Measurements from ENCODE around the gene ZC2HC1B. TPM values are rescaled to one million over a fixed set of nuclear protein-coding genes. Genes with fewer than 3 reads are reported as not detected.
"Not testable (repeated sequence)": the region's sequence is repeated elsewhere in the genome, so short reads cannot be mapped to it uniquely, and the experiment has no call there.

The ZC2HC1B gene
- total and polyA plus RNA-seq, 10 of the 15 experiments (the other 5 are each of a cell fraction or from before 2014, with no cell fraction given): 0.09 to 0.36 (median 0.31) TPM; not detected in 5

DNA sequence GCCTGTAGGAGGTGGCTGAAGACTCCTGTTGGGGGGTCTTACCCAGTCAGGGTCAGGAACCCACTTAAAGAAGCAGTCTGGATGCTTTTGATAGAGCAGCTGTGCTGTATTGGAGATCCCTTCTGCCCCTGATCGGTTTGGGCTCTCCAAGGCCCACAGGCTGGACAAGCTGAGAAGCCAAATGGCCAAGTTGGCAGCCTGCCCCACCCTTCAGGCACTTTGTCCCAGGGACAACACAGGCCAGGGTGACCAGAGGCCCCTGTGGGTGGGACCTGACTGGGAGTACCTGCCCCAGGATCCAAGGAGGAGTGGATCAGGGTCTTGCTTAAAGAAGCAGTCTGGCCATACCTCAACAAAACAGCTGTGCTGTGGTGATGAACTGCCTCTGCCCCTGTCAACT lies 48.4 kb downstream of the ZC2HC1B start:
- 43% methylated on average over 1 of the region's 1 CpG for WGBS (ENCODE audit: insufficient coverage, insufficient replicate concordance, low lambda C conversion rate, missing lambda C conversion rate)
- peaks cover 12% of the 10 kb centered on the region; the same call in 2 of the 3 replicates for H3K9me3 ChIP-seq (replicated peaks; ENCODE audit: control insufficient read depth, insufficient read depth, low read length)
- no peaks in the 10 kb centered on the region for H3K79me2 ChIP-seq (ENCODE audit: control insufficient read depth, insufficient read depth, low read length)
- in situ Hi-C loops (cut with MboI) (no loop called here), intact Hi-C loops (cut with micrococcal nuclease; ENCODE audit: unreplicated experiment) (no loop called here)
- no peak overlapping the region for H3K27ac ChIP-seq (ENCODE audit: control insufficient read depth, insufficient read depth)
- H3K9ac ChIP-seq (ENCODE audit: control insufficient read depth, insufficient read depth, low read length): no peak overlapping the region
- no peak overlapping the region for H2AFZ ChIP-seq (ENCODE audit: control insufficient read depth, low read depth, low read length)
- H3K36me3 ChIP-seq (ENCODE audit: control insufficient read depth in 2 of 2, insufficient read depth in 2 of 2, low read length in 1 of 2): no peaks in the 10 kb centered on the region
- H4K20me1 ChIP-seq (ENCODE audit: control insufficient read depth, insufficient read depth): no peaks in the 10 kb centered on the region
- BruUV-seq (replicated peaks): no TSS peak
- ATAC-seq (no peak), FAIRE-seq (no peak), DNase-seq (ENCODE audit: low read depth, low spot score) (no peak)
- no peak overlapping the region for H3K4me3 ChIP-seq
- ChIA-PET POLR2A (interaction anchor here (0.6 kb wide), 1 partner anchor 84 kb away, joined by 4 read pairs; no protein-coding TSS in a partner anchor), SMC1A (ENCODE audit: uncharacterized antibody, unreplicated experiment) (interaction anchor here (0.6 to 1.2 kb wide), 2 partner anchors 9 to 187 kb away, joined by 3 read pairs; no protein-coding TSS in a partner anchor), CTCF (no interaction called here), RAD21 (ENCODE audit: unreplicated experiment) (no interaction called here)
- no peak for TF ChIP-seq POLR2AphosphoS5 (IDR thresholded peaks at IDR 0.05; ENCODE audit: low read length)
- TF ChIP-seq, protein P1, sequence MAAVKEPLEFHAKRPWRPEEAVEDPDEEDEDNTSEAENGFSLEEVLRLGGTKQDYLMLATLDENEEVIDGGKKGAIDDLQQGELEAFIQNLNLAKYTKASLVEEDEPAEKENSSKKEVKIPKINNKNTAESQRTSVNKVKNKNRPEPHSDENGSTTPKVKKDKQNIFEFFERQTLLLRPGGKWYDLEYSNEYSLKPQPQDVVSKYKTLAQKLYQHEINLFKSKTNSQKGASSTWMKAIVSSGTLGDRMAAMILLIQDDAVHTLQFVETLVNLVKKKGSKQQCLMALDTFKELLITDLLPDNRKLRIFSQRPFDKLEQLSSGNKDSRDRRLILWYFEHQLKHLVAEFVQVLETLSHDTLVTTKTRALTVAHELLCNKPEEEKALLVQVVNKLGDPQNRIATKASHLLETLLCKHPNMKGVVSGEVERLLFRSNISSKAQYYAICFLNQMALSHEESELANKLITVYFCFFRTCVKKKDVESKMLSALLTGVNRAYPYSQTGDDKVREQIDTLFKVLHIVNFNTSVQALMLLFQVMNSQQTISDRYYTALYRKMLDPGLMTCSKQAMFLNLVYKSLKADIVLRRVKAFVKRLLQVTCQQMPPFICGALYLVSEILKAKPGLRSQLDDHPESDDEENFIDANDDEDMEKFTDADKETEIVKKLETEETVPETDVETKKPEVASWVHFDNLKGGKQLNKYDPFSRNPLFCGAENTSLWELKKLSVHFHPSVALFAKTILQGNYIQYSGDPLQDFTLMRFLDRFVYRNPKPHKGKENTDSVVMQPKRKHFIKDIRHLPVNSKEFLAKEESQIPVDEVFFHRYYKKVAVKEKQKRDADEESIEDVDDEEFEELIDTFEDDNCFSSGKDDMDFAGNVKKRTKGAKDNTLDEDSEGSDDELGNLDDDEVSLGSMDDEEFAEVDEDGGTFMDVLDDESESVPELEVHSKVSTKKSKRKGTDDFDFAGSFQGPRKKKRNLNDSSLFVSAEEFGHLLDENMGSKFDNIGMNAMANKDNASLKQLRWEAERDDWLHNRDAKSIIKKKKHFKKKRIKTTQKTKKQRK (IDR thresholded peaks at IDR 0.05; ENCODE audit: low read depth, low read length): no peak
- no peak for TF ChIP-seq PAX8 (IDR thresholded peaks at IDR 0.05)
- TF ChIP-seq, protein P2, sequence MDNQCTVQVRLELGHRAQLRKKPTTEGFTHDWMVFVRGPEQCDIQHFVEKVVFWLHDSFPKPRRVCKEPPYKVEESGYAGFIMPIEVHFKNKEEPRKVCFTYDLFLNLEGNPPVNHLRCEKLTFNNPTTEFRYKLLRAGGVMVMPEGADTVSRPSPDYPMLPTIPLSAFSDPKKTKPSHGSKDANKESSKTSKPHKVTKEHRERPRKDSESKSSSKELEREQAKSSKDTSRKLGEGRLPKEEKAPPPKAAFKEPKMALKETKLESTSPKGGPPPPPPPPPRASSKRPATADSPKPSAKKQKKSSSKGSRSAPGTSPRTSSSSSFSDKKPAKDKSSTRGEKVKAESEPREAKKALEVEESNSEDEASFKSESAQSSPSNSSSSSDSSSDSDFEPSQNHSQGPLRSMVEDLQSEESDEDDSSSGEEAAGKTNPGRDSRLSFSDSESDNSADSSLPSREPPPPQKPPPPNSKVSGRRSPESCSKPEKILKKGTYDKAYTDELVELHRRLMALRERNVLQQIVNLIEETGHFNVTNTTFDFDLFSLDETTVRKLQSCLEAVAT (IDR thresholded peaks at IDR 0.05): no peak
- TF ChIP-seq NBN (IDR thresholded peaks at IDR 0.05): no peak
- no peak for TF ChIP-seq BRCA1 (IDR thresholded peaks at IDR 0.05; ENCODE audit: low read depth, low read length)
- TF ChIP-seq, protein P3, sequence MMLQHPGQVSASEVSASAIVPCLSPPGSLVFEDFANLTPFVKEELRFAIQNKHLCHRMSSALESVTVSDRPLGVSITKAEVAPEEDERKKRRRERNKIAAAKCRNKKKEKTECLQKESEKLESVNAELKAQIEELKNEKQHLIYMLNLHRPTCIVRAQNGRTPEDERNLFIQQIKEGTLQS (IDR thresholded peaks at IDR 0.05; ENCODE audit: borderline replicate concordance, extremely low read depth, low read depth, low read length): no peak
- TF ChIP-seq KDM1A (IDR thresholded peaks at IDR 0.05; ENCODE audit: borderline replicate concordance): no peak
- TF ChIP-seq SREBF1 (IDR thresholded peaks at IDR 0.05; ENCODE audit: low read length): no peak
- no peak for TF ChIP-seq ZNF217 (IDR thresholded peaks at IDR 0.05)
- no peak for TF ChIP-seq IKZF1 (conservative IDR thresholded peaks at IDR 0.05)
- TF ChIP-seq EP300 (IDR thresholded peaks at IDR 0.05; ENCODE audit: borderline replicate concordance in 1 of 2, control insufficient read depth in 1 of 2, low read depth in 2 of 2, low read length in 2 of 2): no peak
- TF ChIP-seq GATAD2B (conservative IDR thresholded peaks at IDR 0.05; ENCODE audit: low read depth): no peak
- no peaks in the 10 kb centered on the region for H3K4me1 ChIP-seq (ENCODE audit: control insufficient read depth, insufficient read depth, low read length)
- H3K27me3 ChIP-seq (replicated peaks in 1 of 2; ENCODE audit: control insufficient read depth in 2 of 2, insufficient read depth in 2 of 2, low read length in 1 of 2): no peaks in the 10 kb centered on the region
- no peak overlapping the region for H3K4me2 ChIP-seq (ENCODE audit: control insufficient read depth, insufficient read depth)

DNA sequence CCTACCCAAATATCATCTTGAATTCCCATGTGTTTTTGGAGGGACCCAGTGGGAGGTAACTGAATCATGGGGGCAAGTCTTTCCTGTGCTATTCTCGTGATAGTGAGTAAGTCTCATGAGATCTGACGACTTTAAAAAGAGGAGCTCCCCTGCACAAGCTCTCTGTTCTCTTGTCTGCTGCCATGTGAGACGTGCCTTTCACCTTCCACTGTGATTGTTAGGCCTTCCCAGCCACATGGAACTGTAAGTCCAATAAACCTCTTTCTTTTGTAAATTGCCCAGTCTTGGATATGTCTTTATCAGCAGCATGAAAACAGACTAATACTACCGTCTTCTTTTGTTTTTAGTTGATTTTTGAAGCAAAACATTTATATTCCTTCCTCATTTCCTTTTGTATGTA lies 52.8 kb downstream of the ZC2HC1B start:
- SMC1A ChIA-PET (ENCODE audit: uncharacterized antibody, unreplicated experiment): interaction anchor here (0.6 kb wide), 1 partner anchor 169 kb away, joined by 3 read pairs; no protein-coding TSS in a partner anchor
- ATAC-seq; H3K36me3 ChIP-seq (ENCODE audit: control insufficient read depth in 2 of 2, insufficient read depth in 2 of 2, low read length in 1 of 2); FAIRE-seq; H3K4me3 ChIP-seq; intact Hi-C loops (cut with micrococcal nuclease; ENCODE audit: unreplicated experiment); H3K4me2 ChIP-seq (ENCODE audit: control insufficient read depth, insufficient read depth); H3K27ac ChIP-seq (ENCODE audit: control insufficient read depth, insufficient read depth); BruUV-seq (replicated peaks); H2AFZ ChIP-seq (ENCODE audit: control insufficient read depth, low read depth, low read length); in situ Hi-C loops (cut with MboI); H3K79me2 ChIP-seq (ENCODE audit: control insufficient read depth, insufficient read depth, low read length); POLR2A ChIA-PET; CTCF ChIA-PET; DNase-seq (ENCODE audit: low read depth, low spot score); H3K27me3 ChIP-seq (replicated peaks in 1 of 2; ENCODE audit: control insufficient read depth in 2 of 2, insufficient read depth in 2 of 2, low read length in 1 of 2); H3K9ac ChIP-seq (ENCODE audit: control insufficient read depth, insufficient read depth, low read length); RAD21 ChIA-PET (ENCODE audit: unreplicated experiment); H3K9me3 ChIP-seq (replicated peaks; ENCODE audit: control insufficient read depth, insufficient read depth, low read length); H4K20me1 ChIP-seq (ENCODE audit: control insufficient read depth, insufficient read depth); H3K4me1 ChIP-seq (ENCODE audit: control insufficient read depth, insufficient read depth, low read length): not testable (repeated sequence)
- 24% methylated on average over 4 of the region's 4 CpGs for WGBS (ENCODE audit: insufficient coverage, insufficient replicate concordance, low lambda C conversion rate, missing lambda C conversion rate)
